GM12873 (cell line): ENCODE results near the gene HTR6.

Experiments used
- CTCF ChIP-seq: IDR thresholded peaks from 2 replicates; pipeline ENCODE4 v1.5.1; 2012; ENCODE audit warnings: low read depth, mild to moderate bottlenecking, moderate library complexity, low read length, control low read depth; ENCODE audit not compliant: insufficient read depth; ENCODE audit errors: missing control alignments

The HTR6 gene

GRCh38 chr1:19665186-19665495 is 466 bp downstream of the HTR6 start:
- TF ChIP-seq CTCF = no peak

GRCh38 chr1:19665496-19666465 is 1.1 kb downstream of the HTR6 start:
- no peak for TF ChIP-seq CTCF

- TF ChIP-seq CTCF = no peak
These were observed 4.2 kb downstream of the HTR6 start for GRCh38 chr1:19668888-19669287.

- no peak for TF ChIP-seq CTCF
These were observed 6.1 kb downstream of the HTR6 start for GRCh38 chr1:19670787-19671186.

- no peak for TF ChIP-seq CTCF
These were observed 7.6 kb downstream of the HTR6 start for GRCh38 chr1:19672237-19672636.

GRCh38 chr1:19675797-19676196 is 11.1 kb downstream of the HTR6 start:
- TF ChIP-seq CTCF = no peak

- no peak for TF ChIP-seq CTCF
These were observed 11.8 kb downstream of the HTR6 start for GRCh38 chr1:19676438-19676922.
